8988T (cell line): ENCODE results near the gene ZNF407.

Source experiments
- DNase-seq: peaks from one replicate; pipeline ENCODE4 v3.0.0; 2011

ZNF407 gene

GRCh38 chr18:74589811-74590210, 7.9 kb upstream of the ZNF407 start:
- DNase-seq = no peak

- DNase-seq = no peak
These were observed 7.0 kb upstream of the ZNF407 start for GRCh38 chr18:74590671-74591070.

DNA sequence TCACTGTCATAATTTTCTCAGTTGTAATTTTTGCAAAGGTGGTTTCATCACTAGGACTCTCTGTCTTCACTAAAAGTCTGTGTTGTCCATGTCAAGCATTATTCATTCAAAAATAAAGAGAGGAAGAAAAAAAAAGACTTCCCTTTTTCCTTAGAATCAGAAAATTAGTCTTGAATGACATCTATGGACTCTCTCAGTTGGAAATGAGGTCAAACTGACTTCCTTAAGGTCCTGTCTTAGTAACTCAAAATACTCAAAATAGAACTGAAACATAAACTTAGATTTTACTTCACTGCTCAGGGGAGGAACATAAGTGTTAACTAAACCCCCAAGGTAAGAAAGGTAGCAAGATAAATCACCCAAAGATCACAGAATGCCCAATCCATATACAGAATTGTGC, 2.2 kb upstream of the ZNF407 start:
- DNase-seq = no peak

GRCh38 chr18:74597034-74597661, 522 bp upstream of the ZNF407 start:
- DNase-seq = peak; percentile 6

DNA sequence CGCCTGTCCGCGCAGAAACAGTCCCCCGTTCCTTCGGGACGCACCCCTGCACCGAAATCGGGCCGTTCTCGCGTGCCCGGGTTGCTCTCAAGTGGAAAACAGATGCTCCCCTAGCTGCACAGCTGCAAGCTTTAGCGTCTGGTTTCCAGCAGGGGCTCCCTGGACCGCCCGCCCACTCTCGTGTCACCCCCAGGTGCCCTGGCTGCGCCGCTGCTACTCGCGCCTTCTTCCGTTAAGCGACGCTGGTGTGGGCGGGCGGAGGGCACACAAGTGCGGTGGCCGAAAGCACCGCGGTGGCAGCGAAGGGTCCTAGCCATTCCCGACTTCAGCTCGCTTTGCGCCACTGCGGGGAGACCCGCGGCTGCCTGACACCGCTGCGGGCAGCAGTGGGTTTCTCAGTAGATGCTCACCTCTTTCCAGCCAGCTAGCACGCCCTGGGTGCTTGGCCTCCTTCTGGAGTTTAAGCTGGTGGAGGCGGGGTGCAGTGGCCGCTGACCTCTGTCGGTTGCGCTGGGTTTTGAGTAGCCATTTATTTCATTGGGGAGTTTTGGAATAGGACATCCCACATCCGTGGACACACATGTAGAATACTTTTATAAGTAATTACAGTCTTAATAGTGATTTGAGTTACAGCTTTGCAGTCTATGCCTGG, 806 bp downstream of the ZNF407 start:
- peak; percentile 21 for DNase-seq

GRCh38 chr18:74604361-74604760, 6.7 kb downstream of the ZNF407 start:
- no peak for DNase-seq

DNA sequence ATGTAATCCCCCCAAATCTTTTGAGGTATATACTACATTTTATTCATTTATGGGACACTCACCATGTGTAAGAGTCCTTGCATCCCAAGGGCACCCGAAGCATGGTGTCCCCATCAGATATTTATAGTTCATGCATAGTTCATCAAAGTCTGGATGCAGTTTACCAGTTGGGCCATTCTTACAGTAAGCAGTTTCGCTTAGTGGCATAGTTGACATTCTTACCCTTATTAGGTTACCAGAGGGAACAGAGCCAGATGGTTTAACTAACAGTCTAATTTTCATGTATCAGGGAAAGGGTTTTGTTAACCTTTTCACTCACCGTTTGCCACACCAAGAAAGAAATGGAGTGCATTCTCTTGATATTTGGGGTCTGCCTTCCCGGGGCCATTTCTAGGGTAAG, 7.1 kb downstream of the ZNF407 start:
- no peak for DNase-seq

GRCh38 chr18:74608681-74609080, 11.0 kb downstream of the ZNF407 start:
- no peak for DNase-seq

- DNase-seq = no peak
These were observed 11.9 kb downstream of the ZNF407 start for GRCh38 chr18:74609535-74609934.

GRCh38 chr18:74610051-74610615, 12.5 kb downstream of the ZNF407 start:
- no peak for DNase-seq

- DNase-seq = no peak
These were observed 13.2 kb downstream of the ZNF407 start for GRCh38 chr18:74610860-74611259.

- DNase-seq = no peak
These were observed 14.1 kb downstream of the ZNF407 start for GRCh38 chr18:74611765-74612164.

DNA sequence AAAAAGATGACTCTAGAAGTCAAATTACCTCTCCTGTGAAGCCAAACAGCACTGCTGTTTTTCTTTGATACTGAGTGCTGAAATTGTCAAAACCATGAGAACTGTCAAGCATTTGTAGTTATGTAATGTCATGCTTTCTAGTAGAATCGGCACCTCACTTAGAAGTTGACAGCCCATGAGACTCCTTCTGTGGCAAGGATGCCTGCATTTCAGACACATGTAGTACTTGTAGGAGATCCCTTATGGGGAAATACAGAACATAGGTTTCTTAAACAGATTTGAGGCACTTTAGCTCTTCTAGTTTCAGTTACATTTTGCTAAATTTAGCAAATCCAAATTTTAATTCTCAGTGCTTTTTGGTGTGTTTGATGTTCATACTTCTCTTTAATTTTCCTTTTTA, 15.7 kb downstream of the ZNF407 start:
- no peak for DNase-seq

GRCh38 chr18:74616494-74616893, 18.8 kb downstream of the ZNF407 start:
- DNase-seq = no peak

GRCh38 chr18:74617486-74617885, 19.8 kb downstream of the ZNF407 start:
- no peak for DNase-seq

DNA sequence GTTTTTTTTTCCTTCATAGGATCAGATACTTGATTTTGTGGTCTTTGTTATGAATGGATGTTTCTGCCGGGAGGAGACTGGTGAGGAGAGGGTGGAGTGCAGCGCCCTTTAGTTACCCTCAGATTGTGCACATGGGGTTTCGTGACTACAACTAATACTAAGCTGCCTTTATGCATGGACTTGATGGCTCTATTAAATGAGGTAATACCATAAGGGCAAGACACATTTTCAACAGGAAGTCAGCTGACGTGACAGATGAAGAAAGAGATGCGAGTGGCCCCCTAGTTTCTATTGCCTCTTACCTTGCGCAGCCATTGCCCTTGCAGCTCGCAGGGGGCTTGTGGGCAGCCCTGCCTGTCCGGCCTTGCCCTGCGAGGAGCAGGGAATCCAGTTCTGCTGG, 24.4 kb downstream of the ZNF407 start:
- no peak for DNase-seq

DNA sequence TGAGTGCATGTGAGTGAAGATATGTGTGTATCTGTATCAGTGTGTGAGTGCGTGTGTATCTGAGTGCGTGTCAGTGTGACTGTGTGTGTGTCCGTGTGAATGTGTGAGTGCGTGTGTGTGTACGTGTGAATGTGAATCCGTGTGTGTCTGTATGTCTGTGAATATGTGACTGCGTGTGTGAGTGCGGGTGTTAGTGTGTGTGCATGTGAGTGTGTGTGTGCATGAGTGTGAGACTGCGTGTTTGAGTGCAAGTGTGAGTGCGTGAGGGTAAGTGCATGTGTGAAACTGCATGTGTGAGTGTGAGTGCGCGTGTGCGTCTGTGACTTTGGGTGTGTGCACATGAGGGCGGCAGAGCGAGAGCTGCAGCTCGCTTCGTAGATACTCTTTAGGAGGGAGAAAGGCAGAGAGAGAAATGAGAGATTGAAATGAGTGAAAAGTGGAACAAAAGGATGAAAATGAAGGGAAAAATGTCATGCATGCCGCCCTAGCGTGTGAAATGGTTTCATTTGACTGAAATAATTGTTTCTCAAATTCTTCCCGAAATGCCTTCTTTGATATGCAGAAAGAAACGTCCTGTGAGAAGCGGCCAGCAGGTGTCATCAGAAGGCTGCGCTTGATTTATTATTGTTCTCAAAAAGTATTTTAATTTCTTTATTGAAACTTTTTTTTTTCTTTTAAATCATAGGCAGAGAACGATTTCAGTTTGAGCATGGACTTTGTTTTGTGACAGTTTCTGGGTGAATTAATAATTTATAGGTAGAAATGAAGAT, 25.6 kb downstream of the ZNF407 start:
- DNase-seq = no peak

DNA sequence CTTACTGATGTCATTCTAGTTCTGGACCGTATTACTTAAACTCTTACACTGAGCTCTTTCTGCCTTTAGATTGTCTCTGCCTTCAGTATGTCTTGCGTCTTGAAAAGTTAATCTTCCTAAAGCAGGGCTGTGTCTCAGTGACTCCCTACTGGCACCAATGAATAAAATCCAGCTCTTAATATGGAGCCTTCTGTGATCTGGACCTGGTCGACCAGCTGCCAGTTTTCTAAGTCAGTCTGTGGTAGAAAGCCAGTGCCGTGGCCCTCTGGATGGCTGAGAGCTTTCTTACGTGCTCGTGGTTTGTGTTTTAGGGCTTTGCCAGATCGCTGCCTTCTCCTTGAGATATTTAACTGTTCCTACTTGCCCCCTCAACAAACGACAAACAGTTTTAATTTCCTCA, 26.8 kb downstream of the ZNF407 start:
- DNase-seq = no peak

- DNase-seq = no peak
These were observed 27.5 kb downstream of the ZNF407 start for GRCh38 chr18:74625157-74625556.

DNA sequence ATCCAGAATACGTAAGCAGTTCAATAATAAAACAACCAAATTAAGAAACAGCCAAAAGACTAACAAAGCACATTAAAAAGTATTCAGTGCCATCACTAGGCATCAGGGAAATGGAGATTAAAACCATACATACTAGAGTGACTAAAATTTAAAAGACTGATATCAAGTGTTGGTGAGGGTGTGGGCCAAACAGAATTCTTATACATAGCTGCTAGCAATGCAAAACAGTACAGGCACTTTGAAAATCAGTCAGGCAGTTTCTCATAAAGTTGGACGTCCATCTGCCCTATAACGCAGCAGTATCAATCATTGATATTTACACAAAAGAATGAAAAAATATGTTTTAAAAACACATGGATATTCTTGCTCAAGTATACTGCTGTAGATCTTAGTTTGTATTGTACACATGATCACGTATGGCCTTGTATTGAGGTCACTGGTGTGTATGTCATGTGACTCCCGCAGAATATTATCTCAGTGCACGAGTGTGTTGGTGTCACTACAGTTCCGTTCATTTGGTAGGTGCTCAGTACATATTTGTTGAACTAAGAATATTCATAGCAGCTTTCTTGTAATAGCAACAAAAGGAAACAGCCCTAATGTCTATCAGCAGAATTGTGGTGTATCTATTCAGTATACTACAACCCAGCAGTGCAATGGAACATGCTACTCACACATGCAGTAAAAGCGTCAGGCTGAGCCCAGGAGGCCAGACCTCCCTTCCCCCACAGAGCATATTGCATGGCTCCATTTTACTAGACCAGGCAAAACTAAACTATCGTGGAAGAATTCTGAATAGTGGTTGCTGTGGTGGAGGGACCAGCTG, 28.6 kb downstream of the ZNF407 start:
- no peak for DNase-seq

GRCh38 chr18:74630804-74631203, 33.1 kb downstream of the ZNF407 start:
- no peak for DNase-seq

GRCh38 chr18:74631212-74631611, 33.5 kb downstream of the ZNF407 start:
- no peak for DNase-seq
